ENCODE results near the gene FOSB. TPM values are rescaled to one million over a fixed set of nuclear protein-coding genes. Genes with fewer than 3 reads are reported as not detected.

The FOSB gene
- total RNA-seq, 3 donors from 2014 or later, result 29.8 to 109 (median 38.4) TPM

GRCh38 chr19:45488708-45489107, 20.9 kb downstream of the FOSB start:
- no peaks in the 10 kb centered on the region for H3K36me3 ChIP-seq
- intact Hi-C loops (cut with DNase I; ENCODE audit: low total_unique reads), result no loop called here
- no peak for TF ChIP-seq POLR2A (IDR thresholded peaks at IDR 0.05)
- no peak for TF ChIP-seq POLR2AphosphoS5 (IDR thresholded peaks at IDR 0.05)
- no peak for TF ChIP-seq CTCF (IDR thresholded peaks at IDR 0.05)
- no peak overlapping the region for H3K4me3 ChIP-seq
- H3K27me3 ChIP-seq, result no peaks in the 10 kb centered on the region
- no peak for DNase-seq (ENCODE audit: low spot score in 2 of 2)
- H3K9me3 ChIP-seq, result no peaks in the 10 kb centered on the region
- no peak overlapping the region for H3K27ac ChIP-seq
- H3K4me1 ChIP-seq, result peaks cover 0 to 2% of the 10 kb centered on the region in 2 donors

GRCh38 chr19:45489216-45489855, 21.5 kb downstream of the FOSB start:
- Histone ChIP-seq H3K36me3 (no peaks in the 10 kb centered on the region), H3K9me3 (no peaks in the 10 kb centered on the region), H3K4me1 (peaks cover 0 to 2% of the 10 kb centered on the region in 2 donors), H3K27ac (no peak overlapping the region), H3K27me3 (no peaks in the 10 kb centered on the region), H3K4me3 (no peak overlapping the region)
- no peak for DNase-seq (ENCODE audit: low spot score in 2 of 2)
- TF ChIP-seq POLR2AphosphoS5 (IDR thresholded peaks at IDR 0.05) (no peak), POLR2A (IDR thresholded peaks at IDR 0.05) (no peak), CTCF (IDR thresholded peaks at IDR 0.05) (no peak)
- intact Hi-C loops (cut with DNase I; ENCODE audit: low total_unique reads), result no loop called here

GRCh38 chr19:45492137-45492626, 24.4 kb downstream of the FOSB start:
- Histone ChIP-seq H3K4me3 (peak overlapping the region; percentile 48 to 78 (median 68)), H3K27me3 (no peaks in the 10 kb centered on the region), H3K9me3 (no peaks in the 10 kb centered on the region), H3K36me3 (no peaks in the 10 kb centered on the region), H3K27ac (peak overlapping the region in 1 of 2 donors; percentile 79), H3K4me1 (peaks cover 0 to 2% of the 10 kb centered on the region in 2 donors)
- TF ChIP-seq POLR2AphosphoS5 (IDR thresholded peaks at IDR 0.05) (no peak), POLR2A (IDR thresholded peaks at IDR 0.05) (no peak), CTCF (IDR thresholded peaks at IDR 0.05) (no peak)
- no peak for DNase-seq (ENCODE audit: low spot score in 2 of 2)
- intact Hi-C loops (cut with DNase I; ENCODE audit: low total_unique reads), result no loop called here

GRCh38 chr19:45492627-45493470, 25.1 kb downstream of the FOSB start:
- no peaks in the 10 kb centered on the region for H3K9me3 ChIP-seq
- H3K36me3 ChIP-seq, result no peaks in the 10 kb centered on the region
- peak overlapping the region; percentile 48 to 78 (median 68) for H3K4me3 ChIP-seq
- peak in 1 of 2 donors; percentile 66 for DNase-seq (ENCODE audit: low spot score in 2 of 2)
- no peak for TF ChIP-seq POLR2AphosphoS5 (IDR thresholded peaks at IDR 0.05)
- TF ChIP-seq POLR2A (IDR thresholded peaks at IDR 0.05), result no peak
- TF ChIP-seq CTCF (IDR thresholded peaks at IDR 0.05), result no peak
- H3K27me3 ChIP-seq, result peaks cover 0 to 2% of the 10 kb centered on the region in 2 donors
- peak overlapping the region; percentile 79 to 84 for H3K27ac ChIP-seq
- intact Hi-C loops (cut with DNase I; ENCODE audit: low total_unique reads), result no loop called here
- H3K4me1 ChIP-seq, result peaks cover 0 to 2% of the 10 kb centered on the region in 2 donors

All from breast epithelium (tissue), 4 donors.